Heart right ventricle (tissue), 16 donors: Measurements from ENCODE around the gene RPS6KC1. TPM values are rescaled to one million over a fixed set of nuclear protein-coding genes. Genes with fewer than 3 reads are reported as not detected.
"Not testable (repeated sequence)": the region's sequence is repeated elsewhere in the genome, so short reads cannot be mapped to it uniquely, and the experiment has no call there.

Experiments
- ATAC-seq, 8 donors: fragments of 200-7000 bp; cut with Tn5 transposase; one replicate each; pipeline ENCODE4 v1.9.1; 2020; ENCODE audit warnings: mild to moderate bottlenecking in 8 of 8, moderate library complexity in 8 of 8, moderate number of reproducible peaks in 1 of 8
- DNase-seq, 2 donors: peaks; one replicate each; pipeline ENCODE4 v3.0.0-alpha.2; 2020
- H3K27ac ChIP-seq, 10 donors: fragments of 200-600 bp; sonication (generic) in 2 of 10; one replicate each; pipeline versions ENCODE4 v1.5.0 to v1.8.0; 2020 to 2022; ENCODE audit warnings: mild to moderate bottlenecking in 3 of 10
- H3K27me3 ChIP-seq, 7 donors: fragments of 200-600 bp; one replicate each; pipeline ENCODE4 v1.8.0; 2021 to 2022; ENCODE audit warnings: mild to moderate bottlenecking in 2 of 7
- H3K36me3 ChIP-seq, 9 donors: fragments of 200-600 bp; sonication (generic) in 1 of 9; one replicate each; pipeline versions ENCODE4 v1.5.0 to v1.8.0; 2020 to 2022; ENCODE audit warnings: mild to moderate bottlenecking in 2 of 9
- H3K4me1 ChIP-seq, 9 donors: fragments of 200-600 bp; sonication (generic) in 1 of 9; one replicate each; pipeline versions ENCODE4 v1.5.0 to v1.8.0; 2020 to 2022; ENCODE audit warnings: mild to moderate bottlenecking in 4 of 9
- H3K4me3 ChIP-seq, 10 donors: fragments of 200-600 bp; sonication (generic) in 2 of 10; one replicate each; pipeline versions ENCODE4 v1.5.0 to v1.8.0; 2020 to 2022; ENCODE audit warnings: mild to moderate bottlenecking in 7 of 10, moderate library complexity in 2 of 10
- H3K9me3 ChIP-seq, 11 donors: fragments of 200-600 bp in 10 of 11; sonication (generic) in 2 of 11; one replicate each; pipeline versions ENCODE4 v1.5.0 to v1.8.0; 2013 to 2022; ENCODE audit warnings: mild to moderate bottlenecking in 2 of 11, control low read depth in 1 of 11, moderate library complexity in 1 of 11
- CTCF ChIP-seq, 9 donors: fragments of 200-600 bp; sonication (generic) in 2 of 9; IDR thresholded peaks; one replicate each; pipeline versions ENCODE4 v1.5.0 to v1.8.0; 2021 to 2022; ENCODE audit warnings: antibody characterized with exemption in 9 of 9, mild to moderate bottlenecking in 5 of 9, moderate library complexity in 1 of 9
- WGBS, 2 donors: extraction: QIAGEN DNeasy Blood & Tissue Kit; methylation state at CpG; one replicate each; pipeline ENCODE4 v1.1.7; 2013; ENCODE audit warnings: inconsistent platforms in 1 of 2; 5-methylcytosine and 5-hydroxymethylcytosine counted together
- intact Hi-C, 10 donors: fragments of 100-400 bp; cut with DNase I; formaldehyde crosslinking; loops; one replicate each; pipeline versions ENCODE4 v1.11.1 to v1.14.2; 2022
- polyA plus RNA-seq, 2 donors: library from polyadenylated mRNA; stranded (reverse); fragments of 200-250 nt; gene quantifications; one replicate each; pipeline ENCODE4 v1.2.3, GENCODE V29; 2013
- total RNA-seq, 10 donors: library from RNA; stranded (reverse); fragmentation: NEBNext Ultra II Directional in 3 of 10; extraction: Animal tissue kit (Norgen Biotek cat#: 25700) in 3 of 10; gene quantifications; one replicate each; pipeline versions ENCODE4 v1.2.1 to v1.2.4, GENCODE V29; 2021 to 2023
- donor health status: Arrhythmogenic right ventricular cardiomyopathy.
- donor health status: ischemic (EF 13 %, LVEDD 7.1; RV severe dilation, severe dysfunction).
- donor health status: healthy with polysubstance abuse.
- donor health status: DM: no; HTN: yes; CAD: no.
- donor health status: DM: no; HTN: no; CAD: no.
- donor health status: ischemic (EF 25% LVEDD 6.9; RV normal size, moderate dysfunction).
- donor health status: ischemic (EF 25% LVEDD 5.7; RV mildly dilated, moderate dysfunction).
- donor health status: healthy.
- donor health status: DM: yes; HTN: yes; CAD: no.
- donor health status: Ischemic cardiomyopathy.
- donor health status: ischemic (EF 35%, LVEDD 5.7; RV mildly dilated, moderate dysfunction).
- donor health status: nonischemic (EF 11% LVEDD 7.7; RV severe dilation, severe dysfunction).
- donor health status: DM: yes; HTN: yes; CAD: no.
- donor health status: PGD.
- donor health status: ischemic (EF 29% LVEDD 5.4; RV normal size, mild dysfunction).
- donor health status: nonischemic (EF 23%, LVEDD 6.1; RV moderate dilation, normal function).

RPS6KC1 gene
- total and polyA plus RNA-seq, 12 donors = 3.8 to 13.8 (median 10.3) TPM

DNA sequence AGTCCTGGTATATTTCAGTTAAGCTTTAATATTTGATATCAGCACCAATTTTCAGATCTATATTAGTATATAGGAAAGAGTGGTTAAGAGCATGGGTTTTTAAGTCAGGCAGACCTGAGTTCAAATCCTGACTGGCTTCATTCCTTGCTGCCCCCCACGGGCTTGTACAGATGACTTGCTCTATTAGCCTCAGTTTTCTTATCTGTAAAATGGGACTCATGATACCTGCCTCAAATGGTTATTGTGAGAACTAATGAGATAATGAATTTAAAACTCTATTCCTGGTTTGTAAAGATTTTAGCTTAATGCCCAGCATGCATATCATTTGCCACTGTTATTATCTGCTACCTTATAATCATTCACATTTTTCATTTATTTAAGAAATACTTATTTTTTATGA lies 264.5 kb downstream of the RPS6KC1 start:
- no peak for ATAC-seq

GRCh38 chr1:213318458-213318857 lies 267.4 kb downstream of the RPS6KC1 start:
- DNase-seq, H3K9me3 ChIP-seq, ATAC-seq, intact Hi-C loops, H3K4me3 ChIP-seq, H3K27me3 ChIP-seq, H3K36me3 ChIP-seq, H3K4me1 ChIP-seq, H3K27ac ChIP-seq: not testable (repeated sequence)
- WGBS, 2 donors = 82 to 88% methylated on average over 1 of the region's 1 CpG

More for the DNA sequence above, 264.5 kb downstream of the RPS6KC1 start:
- no peak overlapping the region for H3K27ac ChIP-seq
- intact Hi-C loops = no loop called here
- H3K36me3 ChIP-seq = no peaks in the 10 kb centered on the region
- no peaks in the 10 kb centered on the region for H3K4me1 ChIP-seq
- no peaks in the 10 kb centered on the region for H3K9me3 ChIP-seq
- no peaks in the 10 kb centered on the region for H3K27me3 ChIP-seq
- no peak for TF ChIP-seq CTCF (IDR thresholded peaks at IDR 0.05)
- no peak for DNase-seq
- WGBS, 2 donors = 83 to 87% methylated on average over 1 of the region's 1 CpG
- no peak overlapping the region for H3K4me3 ChIP-seq

DNA sequence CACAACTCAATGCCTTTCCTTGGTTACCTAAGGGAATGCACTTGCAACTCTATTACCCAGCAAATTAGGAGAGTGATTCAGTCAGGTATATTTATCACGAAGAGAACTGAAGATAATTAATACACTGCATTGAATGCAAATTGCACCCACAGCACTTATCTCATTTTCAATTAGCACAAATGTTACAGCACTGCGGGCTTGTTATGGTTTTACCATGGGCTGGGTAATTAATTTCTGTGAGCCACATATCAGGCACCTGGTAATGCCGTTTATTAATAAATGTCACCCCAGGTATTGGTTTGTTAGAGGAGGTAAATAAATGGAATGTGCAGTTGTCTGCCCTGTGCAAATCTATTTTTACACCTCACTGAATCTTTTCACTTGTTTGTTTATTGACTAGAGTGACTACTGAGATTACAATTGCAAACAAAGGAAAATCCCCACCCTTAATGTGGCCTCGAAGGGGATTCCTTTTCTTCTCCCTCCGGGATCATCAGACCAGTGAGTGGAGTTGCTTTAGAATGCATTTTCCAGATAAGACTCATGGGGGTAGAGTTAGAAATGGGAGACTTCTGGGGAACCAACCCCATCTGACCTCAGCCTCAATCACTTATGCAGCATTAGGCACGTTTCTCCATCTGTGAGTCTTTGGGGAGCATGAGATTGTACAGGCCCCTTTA lies 269.3 kb downstream of the RPS6KC1 start:
- Histone ChIP-seq H3K36me3 (no peaks in the 10 kb centered on the region), H3K4me3 (no peak overlapping the region), H3K4me1 (peaks cover 0 to 1% (median 0%) of the 10 kb centered on the region in 9 donors), H3K9me3 (no peaks in the 10 kb centered on the region), H3K27ac (no peak overlapping the region), H3K27me3 (no peaks in the 10 kb centered on the region)
- intact Hi-C loops = no loop called here
- DNase-seq (no peak), ATAC-seq (no peak)
- WGBS, 2 donors = 63 to 65% methylated on average over 6 of the region's 6 CpGs
- TF ChIP-seq CTCF (IDR thresholded peaks at IDR 0.05) = no peak

Other genes starting within 250 kb of the RPS6KC1 start
- under 1 TPM in 1 of 10 donors, not detected in 9; 0.56 TPM for gene SPATA45, start 203.6 kb upstream of the RPS6KC1 start, total RNA-seq
- not detected for gene SPATA45, start 203.6 kb upstream of the RPS6KC1 start, polyA plus RNA-seq
- 1 to 10 TPM; 1.2 to 4.9 (median 2.2) TPM for gene FLVCR1, start 193.0 kb upstream of the RPS6KC1 start, total RNA-seq
- 1 to 10 TPM; 1.3 to 2.8 TPM for gene FLVCR1, start 193.0 kb upstream of the RPS6KC1 start, polyA plus RNA-seq
- 1 to 10 TPM in 2 of 10 donors, under 1 TPM in 8; 0.41 to 1.2 (median 0.81) TPM for gene VASH2, start 100.7 kb upstream of the RPS6KC1 start, total RNA-seq
- gene VASH2, start 100.7 kb upstream of the RPS6KC1 start, polyA plus RNA-seq = under 1 TPM; 0.37 to 0.42 TPM
- gene ANGEL2, start 35.4 kb upstream of the RPS6KC1 start, total RNA-seq = 10 to 100 TPM; 13.8 to 22.0 (median 18.6) TPM
- 10 to 100 TPM in 1 of 2 donors, 1 to 10 TPM in 1; 6.1 to 20.0 TPM for gene ANGEL2, start 35.4 kb upstream of the RPS6KC1 start, polyA plus RNA-seq